HCT116 (cell line): ENCODE data around the gene PTPN12. TPM values are rescaled to one million over a fixed set of nuclear protein-coding genes. Genes with fewer than 3 reads are reported as not detected.

ENCODE experiments used
- ATAC-seq: fragments of 200-7000 bp; cut with Tn5 transposase; 2 replicates; pipeline ENCODE4 v1.9.1; 2020; ENCODE audit warnings: mild to moderate bottlenecking, moderate library complexity
- BruUV-seq: library from RNA; stranded (reverse); fragments of 400-500 nt; replicated peaks from 2 replicates; lab custom pipeline; 2021; lab: Mats Ljungman, UMichigan
- CTCF ChIA-PET: fragments of 300-600 bp; sonication (Branson Sonifier 250); formaldehyde crosslinking; loops from one replicate; lab custom pipeline; 2021; ENCODE audit warnings: antibody characterized with exemption; lab: Charles Lee
- POLR2A ChIA-PET: fragments of 300-600, 350-600 bp; sonication (Branson Sonifier 250); formaldehyde crosslinking; loops from one replicate; lab custom pipeline; 2021; ENCODE audit warnings: antibody characterized with exemption; lab: Charles Lee
- RAD21 ChIA-PET, 2 experiments: fragments of 300-600 bp; sonication (Branson Sonifier 250); formaldehyde crosslinking; loops; one replicate each; lab custom pipeline; 2023; ENCODE audit warnings: low total read pairs in 2 of 2; ENCODE audit not compliant: uncharacterized antibody in 2 of 2, unreplicated experiment in 2 of 2, low non-redundant PET in 1 of 2; lab: Charles Lee
- DNase-seq: peaks from one replicate; pipeline ENCODE4 v3.0.0-alpha.2; 2010; ENCODE audit warnings: low read depth, low spot score
- H2AFZ ChIP-seq: fragments of 200-600 bp; shearing (Covaris generic), sonication (generic); 2 replicates; pipeline ENCODE4 v1.6.1; 2017; ENCODE audit warnings: low read depth, mixed run types, mixed read lengths, antibody characterized with exemption, low read length; ENCODE audit not compliant: poor library complexity, severe bottlenecking
- H3K27ac ChIP-seq: 2 replicates; pipeline ENCODE4 v1.5.1; 2012; ENCODE audit warnings: low read depth, low read length
- H3K27me3 ChIP-seq: fragments of 200-600 bp; sonication (generic); 2 replicates; pipeline ENCODE4 v1.6.1; 2016; ENCODE audit warnings: mixed run types, low read length, mixed read lengths; ENCODE audit not compliant: insufficient read depth
- H3K36me3 ChIP-seq, 2 experiments: fragments of 200-500 bp in 1 of 2; fragments of 200-600 bp in 1 of 2; sonication (Bioruptor generic) in 1 of 2; sonication (generic) in 1 of 2; 2 replicates each; pipeline versions ENCODE4 v1.5.1 to v1.6.1; 2014 to 2016; ENCODE audit warnings: low read length in 2 of 2, inconsistent platforms in 1 of 2, mixed read lengths in 1 of 2, mixed run types in 1 of 2; ENCODE audit not compliant: insufficient read depth in 2 of 2, control insufficient read depth in 1 of 2
- H3K4me1 ChIP-seq, 2 experiments: fragments of 200-600 bp in 1 of 2; sonication (generic) in 1 of 2; 2 replicates each; pipeline versions ENCODE4 v1.5.1 to v1.6.1; 2012 to 2017; ENCODE audit warnings: low read length in 2 of 2, inconsistent platforms in 1 of 2, mild to moderate bottlenecking in 1 of 2, mixed read lengths in 1 of 2, mixed run types in 1 of 2, moderate library complexity in 1 of 2; ENCODE audit not compliant: insufficient read depth in 2 of 2, control insufficient read depth in 1 of 2
- H3K4me2 ChIP-seq: fragments of 200-600 bp; sonication (generic); 2 replicates; pipeline ENCODE4 v1.6.1; 2017; ENCODE audit warnings: mixed run types, low read length, mixed read lengths
- H3K4me3 ChIP-seq, 2 experiments: fragments of 200-600 bp in 1 of 2; sonication (generic) in 1 of 2; replicated peaks in 1 of 2; 2 replicates each; pipeline ENCODE4 v1.5.1; 2011 to 2016; ENCODE audit warnings: low read length in 2 of 2, control low read depth in 1 of 2, low read depth in 1 of 2, mild to moderate bottlenecking in 1 of 2, mixed read lengths in 1 of 2, mixed run types in 1 of 2
- H3K79me2 ChIP-seq: fragments of 200-600 bp; sonication (generic); 2 replicates; pipeline ENCODE4 v1.6.1; 2017; ENCODE audit warnings: mild to moderate bottlenecking, mixed run types, low read length, moderate library complexity, mixed read lengths; ENCODE audit not compliant: insufficient read depth
- H3K9ac ChIP-seq: fragments of 200-600 bp; sonication (generic); 2 replicates; pipeline ENCODE4 v1.6.1; 2016; ENCODE audit warnings: low read length, mixed read lengths
- H3K9me2 ChIP-seq: fragments of 200-600 bp; sonication (generic), shearing (Covaris generic); 2 replicates; pipeline ENCODE4 v1.6.1; 2017; ENCODE audit warnings: mixed run types, mild to moderate bottlenecking, moderate library complexity; ENCODE audit not compliant: insufficient read depth
- H3K9me3 ChIP-seq, 2 experiments: fragments of 200-500 bp in 1 of 2; fragments of 200-600 bp in 1 of 2; sonication (Bioruptor generic) in 1 of 2; sonication (generic) in 1 of 2; 2 replicates each; pipeline ENCODE4 v1.6.1; 2014 to 2017; ENCODE audit warnings: low read length in 2 of 2, mixed read lengths in 2 of 2, inconsistent platforms in 1 of 2, low read depth in 1 of 2, mild to moderate bottlenecking in 1 of 2, mixed run types in 1 of 2, moderate library complexity in 1 of 2; ENCODE audit not compliant: control insufficient read depth in 1 of 2, insufficient read depth in 1 of 2
- H4K20me1 ChIP-seq: fragments of 200-600 bp; sonication (generic), shearing (Covaris generic); 2 replicates; pipeline ENCODE4 v1.6.1; 2017; ENCODE audit warnings: mixed run types, mild to moderate bottlenecking, moderate library complexity; ENCODE audit not compliant: insufficient read depth
- ATF3 ChIP-seq: IDR thresholded peaks from 2 replicates; pipeline ENCODE4 v1.6.1; 2012
- CBX3 ChIP-seq: IDR thresholded peaks from 2 replicates; pipeline ENCODE4 v1.6.1; 2012; ENCODE audit warnings: low read depth
- CEBPB ChIP-seq: IDR thresholded peaks from 2 replicates; pipeline ENCODE4 v1.6.1; 2012; ENCODE audit warnings: low read depth
- CTCF ChIP-seq, 3 experiments: fragments of 200-600 bp in 1 of 3; sonication (generic) in 1 of 3; IDR thresholded peaks in 2 of 3; conservative IDR thresholded peaks in 1 of 3; 2 replicates each; pipeline ENCODE4 v1.5.1; 2012 to 2017; ENCODE audit warnings: low read depth in 2 of 3, low read length in 2 of 3, antibody characterized with exemption in 1 of 3, borderline replicate concordance in 1 of 3, control low read depth in 1 of 3, mild to moderate bottlenecking in 1 of 3, mixed read lengths in 1 of 3, mixed run types in 1 of 3, moderate library complexity in 1 of 3; ENCODE audit not compliant: insufficient read depth in 1 of 3
- ELF1 ChIP-seq: IDR thresholded peaks from 2 replicates; pipeline ENCODE4 v1.6.1; 2012; ENCODE audit warnings: low read depth, borderline replicate concordance
- FOSL1 ChIP-seq: IDR thresholded peaks from 2 replicates; pipeline ENCODE4 v1.6.1; 2012; ENCODE audit warnings: low read depth
- POLR2AphosphoS5 ChIP-seq: IDR thresholded peaks from 2 replicates; pipeline ENCODE4 v1.6.1; 2011; ENCODE audit warnings: mild to moderate bottlenecking, low read depth, low read length, moderate library complexity
- RAD21 ChIP-seq: IDR thresholded peaks from 2 replicates; pipeline ENCODE4 v1.6.1; 2012; ENCODE audit warnings: low read depth, mild to moderate bottlenecking
- SIN3A ChIP-seq: IDR thresholded peaks from 2 replicates; pipeline ENCODE4 v1.6.1; 2012; ENCODE audit warnings: low read depth
- SRF ChIP-seq: IDR thresholded peaks from 2 replicates; pipeline ENCODE4 v1.6.1; 2012; ENCODE audit warnings: low read depth
- TCF7L2 ChIP-seq: IDR thresholded peaks from 2 replicates; pipeline ENCODE4 v1.7.0; 2011; ENCODE audit warnings: borderline replicate concordance, inconsistent platforms; ENCODE audit not compliant: insufficient read depth, insufficient read length; ENCODE audit errors: extremely low read depth
- YY1 ChIP-seq: IDR thresholded peaks from 2 replicates; pipeline ENCODE4 v1.6.1; 2011; ENCODE audit warnings: low read length, low read depth, moderate library complexity, mild to moderate bottlenecking; ENCODE audit not compliant: insufficient replicate concordance; ENCODE audit errors: extremely low read depth
- ZBTB33 ChIP-seq: IDR thresholded peaks from 2 replicates; pipeline ENCODE4 v1.6.1; 2011; ENCODE audit warnings: mild to moderate bottlenecking, low read length, moderate library complexity; ENCODE audit not compliant: insufficient replicate concordance; ENCODE audit errors: extremely low read depth
- intact Hi-C: fragments of 100-400 bp; cut with micrococcal nuclease; formaldehyde crosslinking; loops from 2 replicates; pipeline ENCODE4 v1.10.0; 2022
- total RNA-seq: library from RNA; stranded (reverse); gene quantifications from one replicate; pipeline ENCODE4 v1.2.1, GENCODE V29; 2021; ENCODE audit not compliant: unreplicated experiment

The PTPN12 gene
- total RNA-seq, 1 experiment from 2014 or later: 80.5 TPM

GRCh38 chr7:77667459-77668086 is 130.5 kb downstream of the PTPN12 start:
- ChIA-PET RAD21 (no interaction called here), CTCF (no interaction called here), POLR2A (no interaction called here)
- no peaks in the 10 kb centered on the region for H3K9me2 ChIP-seq
- no peak for TF ChIP-seq CEBPB
- TF ChIP-seq ELF1: no peak
- no peak for TF ChIP-seq YY1
- TF ChIP-seq SIN3A: no peak
- TF ChIP-seq FOSL1: no peak
- TF ChIP-seq ZBTB33: no peak
- no peak for TF ChIP-seq TCF7L2
- no peak for TF ChIP-seq RAD21
- no peak for TF ChIP-seq CTCF (IDR thresholded peaks at IDR 0.05 in 2 of 3, conservative IDR thresholded peaks at IDR 0.05 in 1 of 3; ENCODE audit: borderline replicate concordance in 1 of 3, insufficient read depth in 1 of 3, low read depth in 2 of 3, low read length in 2 of 3)
- no peak for TF ChIP-seq ATF3
- TF ChIP-seq SRF: no peak
- no peak for TF ChIP-seq POLR2AphosphoS5
- no peak for TF ChIP-seq CBX3
- DNase-seq: no peak
- no peak overlapping the region for H3K4me3 ChIP-seq
- no peak overlapping the region for H2AFZ ChIP-seq
- no peak overlapping the region for H3K9ac ChIP-seq
- no TSS peak for BruUV-seq
- no peaks in the 10 kb centered on the region for H3K36me3 ChIP-seq
- no peaks in the 10 kb centered on the region for H3K4me1 ChIP-seq
- no peaks in the 10 kb centered on the region for H3K27me3 ChIP-seq
- no peak overlapping the region for H3K4me2 ChIP-seq
- H3K27ac ChIP-seq: no peak overlapping the region
- no peaks in the 10 kb centered on the region for H3K9me3 ChIP-seq
- intact Hi-C loops: no loop called here
- no peak for ATAC-seq
- H4K20me1 ChIP-seq: no peaks in the 10 kb centered on the region
- no peaks in the 10 kb centered on the region for H3K79me2 ChIP-seq
